Measurements from ENCODE around the gene PARVB.

Gene PARVB

DNA sequence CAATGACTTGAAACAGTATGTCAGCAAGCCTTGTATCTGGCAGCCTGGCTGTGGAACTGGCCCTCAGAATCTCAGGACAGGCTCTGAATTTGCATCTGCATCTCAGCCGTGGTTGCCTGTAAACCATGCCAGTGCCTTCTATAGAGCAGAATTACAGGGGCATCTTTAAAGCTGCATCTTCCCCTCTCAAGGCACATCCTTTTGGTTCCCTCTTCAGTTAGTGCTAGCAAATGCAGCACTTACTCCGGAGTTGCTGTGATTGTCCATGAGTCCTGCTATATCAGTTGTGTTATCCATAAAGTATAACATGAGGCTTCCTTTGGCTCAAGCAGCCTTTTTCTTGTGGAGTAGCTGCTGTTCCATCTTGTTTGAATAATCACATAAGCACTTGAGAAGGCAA is 102.7 kb downstream of the PARVB start:
- TF ChIP-seq Cebpa-rat (IDR thresholded peaks at IDR 0.05), result no peak
- Histone ChIP-seq H3K27ac (no peak overlapping the region), H3K27me3 (no peaks in the 10 kb centered on the region), H3K4me3 (no peak overlapping the region), H4K20me1 (no peaks in the 10 kb centered on the region), H3K9me3 (peaks cover 30% of the 10 kb centered on the region), H3K4me1 (no peaks in the 10 kb centered on the region), H3K4me2 (no peak overlapping the region), H3K36me3 (no peaks in the 10 kb centered on the region; the same call in 1 of the 2 replicates), H3K9ac (no peak overlapping the region)

- peaks cover 30% of the 10 kb centered on the region for H3K9me3 ChIP-seq
- H3K36me3 ChIP-seq, result no peaks in the 10 kb centered on the region; the same call in 1 of the 2 replicates
- H3K27ac ChIP-seq, result no peak overlapping the region
- H3K9ac ChIP-seq, result no peak overlapping the region
- no peak overlapping the region for H3K4me2 ChIP-seq
- no peaks in the 10 kb centered on the region for H3K4me1 ChIP-seq
- TF ChIP-seq Cebpa-rat (IDR thresholded peaks at IDR 0.05), result no peak
- H3K4me3 ChIP-seq, result no peak overlapping the region
- H3K27me3 ChIP-seq, result no peaks in the 10 kb centered on the region
- no peaks in the 10 kb centered on the region for H4K20me1 ChIP-seq
Measured at GRCh38 chr22:44127356-44127755, 103.3 kb downstream of the PARVB start.

- Histone ChIP-seq H3K4me2 (no peak overlapping the region), H3K4me3 (no peak overlapping the region), H3K27ac (no peak overlapping the region), H3K9me3 (peaks cover 30% of the 10 kb centered on the region), H3K36me3 (no peaks in the 10 kb centered on the region; the same call in 1 of the 2 replicates), H3K9ac (no peak overlapping the region), H3K27me3 (no peaks in the 10 kb centered on the region), H4K20me1 (no peaks in the 10 kb centered on the region), H3K4me1 (no peaks in the 10 kb centered on the region)
- TF ChIP-seq Cebpa-rat (IDR thresholded peaks at IDR 0.05), result no peak
Measured at GRCh38 chr22:44128958-44129618, 105.0 kb downstream of the PARVB start.

GRCh38 chr22:44129619-44129976 is 105.5 kb downstream of the PARVB start:
- no peak for TF ChIP-seq Cebpa-rat (IDR thresholded peaks at IDR 0.05)
- Histone ChIP-seq H3K27ac (no peak overlapping the region), H3K4me3 (no peak overlapping the region), H3K4me1 (no peaks in the 10 kb centered on the region), H3K4me2 (no peak overlapping the region), H3K27me3 (no peaks in the 10 kb centered on the region), H3K36me3 (no peaks in the 10 kb centered on the region; the same call in 1 of the 2 replicates), H3K9me3 (peaks cover 30% of the 10 kb centered on the region), H3K9ac (no peak overlapping the region), H4K20me1 (no peaks in the 10 kb centered on the region)

DNA sequence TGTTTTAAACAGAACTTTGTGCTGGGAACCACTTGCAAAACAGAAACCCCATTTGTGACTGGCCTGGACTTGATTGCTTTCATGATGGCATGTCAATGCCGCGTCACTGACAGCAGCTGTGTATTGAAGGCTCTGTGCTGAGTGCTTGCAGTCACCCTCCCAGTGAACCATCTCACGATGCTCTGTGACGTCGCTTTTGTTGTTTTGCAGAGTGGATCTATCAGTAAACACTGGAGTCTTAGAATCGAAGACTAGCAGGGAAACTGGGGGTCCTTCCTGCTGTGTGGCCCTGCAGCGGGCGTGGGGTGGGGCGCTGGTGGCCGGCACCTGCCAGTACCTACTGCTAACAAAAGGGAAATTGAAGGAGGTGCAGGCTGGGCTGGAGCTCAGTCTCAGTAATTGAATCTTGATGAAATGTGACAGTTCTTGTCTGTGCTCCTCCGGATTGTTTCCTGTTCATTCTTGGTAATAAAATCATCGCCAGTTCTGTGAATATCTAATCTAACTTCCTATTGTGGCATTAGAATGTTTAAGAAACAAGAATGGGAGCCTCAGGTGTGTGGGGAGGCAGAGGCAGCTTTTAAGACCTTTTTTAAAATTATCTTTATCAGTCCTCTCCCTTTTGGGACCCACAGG is 106.1 kb downstream of the PARVB start:
- Histone ChIP-seq H3K9ac (no peak overlapping the region), H3K4me3 (no peak overlapping the region), H4K20me1 (no peaks in the 10 kb centered on the region), H3K27ac (no peak overlapping the region), H3K9me3 (peaks cover 29% of the 10 kb centered on the region), H3K4me1 (no peaks in the 10 kb centered on the region), H3K27me3 (no peaks in the 10 kb centered on the region), H3K4me2 (no peak overlapping the region), H3K36me3 (no peaks in the 10 kb centered on the region; the same call in 1 of the 2 replicates)
- no peak for TF ChIP-seq Cebpa-rat (IDR thresholded peaks at IDR 0.05)

GRCh38 chr22:44131412-44131811 is 107.3 kb downstream of the PARVB start:
- Histone ChIP-seq H3K9ac (no peak overlapping the region), H3K4me2 (no peak overlapping the region), H3K36me3 (peaks cover 11% of the 10 kb centered on the region; the same call in 1 of the 2 replicates), H3K27me3 (no peaks in the 10 kb centered on the region), H3K9me3 (peaks cover 23% of the 10 kb centered on the region), H3K4me3 (no peak overlapping the region), H3K4me1 (no peaks in the 10 kb centered on the region), H3K27ac (no peak overlapping the region), H4K20me1 (no peaks in the 10 kb centered on the region)
- no peak for TF ChIP-seq Cebpa-rat (IDR thresholded peaks at IDR 0.05)

DNA sequence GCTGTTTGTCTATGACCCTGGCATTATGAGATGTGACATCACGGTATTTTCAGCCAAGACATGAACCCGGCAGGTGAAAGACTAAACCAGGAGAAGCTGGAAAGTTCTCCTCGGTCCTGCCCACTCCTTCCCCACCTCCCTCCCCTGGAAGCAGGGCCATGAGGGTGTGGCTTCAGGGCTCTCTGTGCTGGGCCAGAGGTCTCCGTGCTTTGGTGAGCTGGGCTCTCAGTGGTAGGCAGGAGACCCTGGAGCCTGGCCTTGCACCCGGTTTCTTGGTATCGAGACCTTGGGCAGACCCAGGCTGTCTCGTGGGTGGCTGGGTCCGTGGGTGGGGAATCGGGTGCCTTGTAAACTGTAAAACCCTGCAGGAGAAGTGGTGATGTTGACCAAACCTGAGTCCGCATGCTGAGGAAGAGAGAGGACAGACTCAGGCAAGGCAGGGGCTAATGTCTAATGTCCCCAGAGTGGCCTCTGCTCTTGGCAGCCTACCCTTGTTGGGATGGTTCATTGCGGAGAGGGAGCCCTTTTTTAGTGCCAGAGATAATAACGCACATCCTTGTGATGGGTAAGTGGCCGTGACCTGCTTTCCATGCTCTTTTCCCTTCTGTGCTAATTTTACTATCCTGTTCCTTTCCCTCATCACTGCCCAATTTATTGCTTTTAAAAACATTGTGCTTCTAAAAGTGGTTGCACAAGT is 108.0 kb downstream of the PARVB start:
- Histone ChIP-seq H3K27me3 (no peaks in the 10 kb centered on the region), H3K4me2 (no peak overlapping the region), H3K36me3 (peaks cover 17% of the 10 kb centered on the region; the same call in 1 of the 2 replicates), H3K27ac (no peak overlapping the region), H3K4me1 (peaks cover 1% of the 10 kb centered on the region; the same call in 1 of the 2 replicates), H3K9ac (no peak overlapping the region), H3K9me3 (peaks cover 20% of the 10 kb centered on the region), H4K20me1 (no peaks in the 10 kb centered on the region), H3K4me3 (no peak overlapping the region)
- TF ChIP-seq Cebpa-rat (IDR thresholded peaks at IDR 0.05), result no peak

DNA sequence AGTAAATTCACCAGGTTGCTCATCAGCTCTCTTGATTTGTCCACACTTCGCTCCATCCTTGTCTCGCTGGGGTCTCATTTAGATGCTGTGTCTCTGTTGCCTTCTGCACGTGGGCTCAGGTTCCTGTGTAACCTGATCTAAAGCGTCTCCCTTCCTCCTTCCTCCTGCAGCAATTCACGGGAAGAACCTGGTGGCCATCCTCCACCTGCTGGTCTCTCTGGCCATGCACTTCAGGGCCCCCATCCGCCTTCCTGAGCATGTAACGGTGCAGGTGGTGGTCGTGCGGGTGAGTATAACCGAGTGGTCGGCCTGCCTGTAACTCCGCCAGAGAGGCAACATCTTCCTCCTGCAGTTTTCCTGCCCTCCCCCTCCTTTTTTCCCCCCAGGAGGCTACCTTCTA is 108.6 kb downstream of the PARVB start:
- Histone ChIP-seq H3K36me3 (peaks cover 23% of the 10 kb centered on the region; the same call in 1 of the 2 replicates), H3K9ac (no peak overlapping the region), H3K4me3 (no peak overlapping the region), H3K27me3 (no peaks in the 10 kb centered on the region), H3K27ac (no peak overlapping the region), H3K4me2 (no peak overlapping the region), H4K20me1 (no peaks in the 10 kb centered on the region), H3K9me3 (peaks cover 20% of the 10 kb centered on the region), H3K4me1 (peaks cover 5% of the 10 kb centered on the region; the same call in 1 of the 2 replicates)
- no peak for TF ChIP-seq Cebpa-rat (IDR thresholded peaks at IDR 0.05)

GRCh38 chr22:44133161-44133560 is 109.1 kb downstream of the PARVB start:
- peaks cover 5% of the 10 kb centered on the region; the same call in 1 of the 2 replicates for H3K4me1 ChIP-seq
- peaks cover 27% of the 10 kb centered on the region; the same call in 1 of the 2 replicates for H3K36me3 ChIP-seq
- H3K4me3 ChIP-seq, result no peak overlapping the region
- H3K27me3 ChIP-seq, result no peaks in the 10 kb centered on the region
- no peaks in the 10 kb centered on the region for H4K20me1 ChIP-seq
- no peak overlapping the region for H3K9ac ChIP-seq
- H3K9me3 ChIP-seq, result peaks cover 21% of the 10 kb centered on the region
- H3K27ac ChIP-seq, result no peak overlapping the region
- TF ChIP-seq Cebpa-rat (IDR thresholded peaks at IDR 0.05), result no peak
- no peak overlapping the region for H3K4me2 ChIP-seq

Data from BLaER1 (cell line).